Stimulated activated CD4-positive, alpha-beta T cell treated with anti-CD3 and anti-CD28 coated beads, TNF-alpha, amount 100 ng/mL, for 4 hours (primary cell): ENCODE data around the gene RELA.
"Not testable (repeated sequence)": the region's sequence is repeated elsewhere in the genome, so short reads cannot be mapped to it uniquely, and the experiment has no call there.

Source experiments
- DNase-seq, 3 experiments: peaks; one replicate each; pipeline ENCODE4 v3.0.0-alpha.2; 2020; ENCODE audit warnings: low read depth in 3 of 3

RELA gene

GRCh38 chr11:65649656-65650546 is 12.8 kb downstream of the RELA start:
- DNase-seq: no peak

- no peak for DNase-seq
These were observed 13.7 kb downstream of the RELA start for GRCh38 chr11:65648997-65649493.

- no peak for DNase-seq
These were observed 15.6 kb downstream of the RELA start for GRCh38 chr11:65646958-65647701.

GRCh38 chr11:65646288-65646957 is 16.3 kb downstream of the RELA start:
- no peak for DNase-seq

- no peak for DNase-seq
These were observed 17.0 kb downstream of the RELA start for GRCh38 chr11:65645710-65646109.

GRCh38 chr11:65644837-65645236 is 17.9 kb downstream of the RELA start:
- no peak for DNase-seq

GRCh38 chr11:65643971-65644370 is 18.7 kb downstream of the RELA start:
- DNase-seq: no peak

GRCh38 chr11:65642014-65642671 is 20.6 kb downstream of the RELA start:
- no peak for DNase-seq

- DNase-seq: no peak
These were observed 21.3 kb downstream of the RELA start for GRCh38 chr11:65641297-65642013.

- no peak for DNase-seq
These were observed 22.0 kb downstream of the RELA start for GRCh38 chr11:65640483-65641296.

GRCh38 chr11:65639623-65640482 is 22.9 kb downstream of the RELA start:
- no peak for DNase-seq

- not testable (repeated sequence) for DNase-seq
These were observed 23.5 kb downstream of the RELA start for GRCh38 chr11:65639228-65639597.

GRCh38 chr11:65637794-65638419 is 24.8 kb downstream of the RELA start, which contains the start of gene SIPA1:
Gene SIPA1, plus strand, starts transcription at chr11:65638101. Its CDS starts 2,821 bp downstream, at chr11:65640922.
- peak; percentile 46 to 65 (median 54) for DNase-seq

- no peak for DNase-seq
These were observed 25.6 kb downstream of the RELA start for GRCh38 chr11:65637032-65637557.

- no peak for DNase-seq
These were observed 26.3 kb downstream of the RELA start for GRCh38 chr11:65636108-65637031.

- DNase-seq: no peak
These were observed 27.6 kb downstream of the RELA start for GRCh38 chr11:65634905-65635731.
